CD14-positive monocyte (primary cell): ENCODE measurements around the gene NLRC4. TPM values are rescaled to one million over a fixed set of nuclear protein-coding genes. Genes with fewer than 3 reads are reported as not detected.

Source experiments
- DNase-seq, 3 donors: peaks; one replicate each; pipeline ENCODE4 v3.0.0-alpha.2; 2011 to 2022
- H2AFZ ChIP-seq: 2 replicates; pipeline ENCODE4 v1.6.0; 2012; ENCODE audit warnings: mild to moderate bottlenecking, low read depth, low read length, inconsistent platforms; ENCODE audit not compliant: insufficient read depth, poor library complexity, severe bottlenecking
- H3K27ac ChIP-seq, 2 donors: 1 replicate in 1 of 2; 2 replicates in 1 of 2; pipeline ENCODE4 v1.5.1; 2012 to 2013; ENCODE audit warnings: low read length in 2 of 2, control low read depth in 1 of 2, inconsistent platforms in 1 of 2, low read depth in 1 of 2, mild to moderate bottlenecking in 1 of 2
- H3K27me3 ChIP-seq, 2 donors: one replicate each; pipeline versions ENCODE4 v1.6.0 to v1.6.1; 2011 to 2013; ENCODE audit warnings: low read length in 2 of 2; ENCODE audit not compliant: control insufficient read depth in 2 of 2, insufficient read depth in 2 of 2
- H3K36me3 ChIP-seq, 2 donors: replicated peaks in 1 of 2; 1 replicate in 1 of 2; 2 replicates in 1 of 2; pipeline versions ENCODE4 v1.5.1 to v1.6.1; 2012 to 2013; ENCODE audit warnings: low read length in 2 of 2, control low read depth in 1 of 2, inconsistent platforms in 1 of 2, mild to moderate bottlenecking in 1 of 2; ENCODE audit not compliant: insufficient read depth in 2 of 2, control insufficient read depth in 1 of 2
- H3K4me1 ChIP-seq, 2 donors: 1 replicate in 1 of 2; 2 replicates in 1 of 2; pipeline versions ENCODE4 v1.5.1 to v1.6.1; 2012 to 2013; ENCODE audit warnings: low read length in 2 of 2, control low read depth in 1 of 2, inconsistent platforms in 1 of 2, mild to moderate bottlenecking in 1 of 2, moderate library complexity in 1 of 2; ENCODE audit not compliant: insufficient read depth in 2 of 2, control insufficient read depth in 1 of 2
- H3K4me2 ChIP-seq: replicated peaks from 2 replicates; pipeline ENCODE3; 2012; ENCODE audit warnings: low read length, moderate library complexity, mild to moderate bottlenecking; ENCODE audit not compliant: poor library complexity, severe bottlenecking; ENCODE audit errors: extremely low read depth
- H3K4me3 ChIP-seq, 3 experiments: fragments of 200-600 bp in 1 of 3; sonication (generic) in 1 of 3; replicated peaks in 1 of 3; 1 replicate in 2 of 3; 2 replicates in 1 of 3; pipeline ENCODE4 v1.5.1; 2011 to 2013; ENCODE audit warnings: low read length in 3 of 3, mild to moderate bottlenecking in 3 of 3, control low read depth in 2 of 3, low read depth in 2 of 3, inconsistent platforms in 1 of 3, moderate library complexity in 1 of 3
- H3K79me2 ChIP-seq: 2 replicates; pipeline ENCODE4 v1.6.0; 2012; ENCODE audit warnings: mild to moderate bottlenecking, control low read depth, inconsistent platforms, low read length, moderate library complexity; ENCODE audit not compliant: insufficient read depth
- H3K9ac ChIP-seq: 2 replicates; pipeline ENCODE4 v1.6.0; 2017; ENCODE audit warnings: low read length, mild to moderate bottlenecking; ENCODE audit not compliant: insufficient read depth, poor library complexity, severe bottlenecking
- H3K9me3 ChIP-seq, 2 donors: replicated peaks in 1 of 2; 1 replicate in 1 of 2; 2 replicates in 1 of 2; pipeline versions ENCODE4 v1.5.1 to v1.6.1; 2012 to 2013; ENCODE audit warnings: low read length in 2 of 2, control low read depth in 1 of 2; ENCODE audit not compliant: control insufficient read depth in 1 of 2, insufficient read depth in 1 of 2
- H4K20me1 ChIP-seq: 2 replicates; pipeline ENCODE4 v1.6.0; 2012; ENCODE audit warnings: mild to moderate bottlenecking, low read length, control low read depth, moderate library complexity; ENCODE audit not compliant: insufficient read depth
- H3K27ac Mint-ChIP-seq, 7 donors: one replicate each; pipeline ENCODE4 v1.8.0; 2020; ENCODE audit warnings: mild to moderate bottlenecking in 7 of 7, mixed read lengths in 7 of 7, moderate library complexity in 6 of 7, inconsistent platforms in 2 of 7
- H3K27me3 Mint-ChIP-seq, 3 donors: one replicate each; pipeline ENCODE4 v1.8.0; 2021 to 2022; ENCODE audit warnings: low read depth in 3 of 3, mild to moderate bottlenecking in 3 of 3, mixed read lengths in 3 of 3, moderate library complexity in 3 of 3, inconsistent platforms in 1 of 3
- H3K36me3 Mint-ChIP-seq, 2 donors: one replicate each; pipeline ENCODE4 v1.8.0; 2020; ENCODE audit warnings: mixed read lengths in 2 of 2, inconsistent platforms in 1 of 2, mild to moderate bottlenecking in 1 of 2
- H3K4me1 Mint-ChIP-seq: one replicate; pipeline ENCODE4 v1.8.0; 2020; ENCODE audit warnings: mild to moderate bottlenecking, mixed read lengths
- H3K4me3 Mint-ChIP-seq, 2 donors: one replicate each; pipeline ENCODE4 v1.8.0; 2020; ENCODE audit warnings: mild to moderate bottlenecking in 2 of 2, mixed read lengths in 2 of 2, moderate library complexity in 1 of 2
- H3K9me3 Mint-ChIP-seq, 7 donors: one replicate each; pipeline ENCODE4 v1.8.0; 2020 to 2022; ENCODE audit warnings: mixed read lengths in 7 of 7, mild to moderate bottlenecking in 6 of 7, moderate library complexity in 6 of 7, inconsistent platforms in 2 of 7
- CTCF ChIP-seq: fragments of 200-600 bp; IDR thresholded peaks from one replicate; pipeline ENCODE4 v1.8.0; 2022; ENCODE audit warnings: antibody characterized with exemption, mild to moderate bottlenecking
- WGBS: methylation state at CpG from one replicate; pipeline ENCODE4 v1.1.5; 2013; ENCODE audit warnings: missing lambda C conversion rate; ENCODE audit not compliant: insufficient coverage; 5-methylcytosine and 5-hydroxymethylcytosine counted together
- intact Hi-C, 2 donors: fragments of 100-400 bp; cut with micrococcal nuclease; formaldehyde crosslinking; loops; one replicate each; pipeline versions ENCODE4 v1.15.0 to v1.15.1; 2023
- polyA plus RNA-seq, 3 donors: library from polyadenylated mRNA; depleted of rRNA in 1 of 3; unstranded in 2 of 3; stranded (reverse) in 1 of 3; fragments of 300-500 nt in 2 of 3; fragments of >200 nt in 1 of 3; fragmentation: Illumina TruSeq in 2 of 3; gene quantifications; 1 replicate in 2 of 3; 2 replicates in 1 of 3; pipeline ENCODE4 v1.2.3, GENCODE V29; 2012 to 2021

NLRC4 gene
- polyA plus RNA-seq, 3 donors = 18.8 to 38.3 (median 27.3) TPM

- no peak overlapping the region for H3K4me2 ChIP-seq
- peak overlapping the region in 1 of 2 donors; percentile 29 for H3K27ac ChIP-seq
- DNase-seq = no peak
- H3K36me3 ChIP-seq = peaks cover 21 to 34% of the 10 kb centered on the region in 2 donors
- intact Hi-C loops = no loop called here
- H3K27me3 ChIP-seq = no peaks in the 10 kb centered on the region
- no peak overlapping the region for H2AFZ ChIP-seq
- H3K4me1 Mint-ChIP-seq = peaks cover 22% of the 10 kb centered on the region
- H4K20me1 ChIP-seq = peaks cover 7% of the 10 kb centered on the region
- H3K9me3 ChIP-seq = no peaks in the 10 kb centered on the region
- H3K4me1 ChIP-seq = peaks cover 13 to 27% of the 10 kb centered on the region in 2 donors
- H3K36me3 Mint-ChIP-seq = peaks cover 34 to 53% of the 10 kb centered on the region in 2 donors
- H3K4me3 Mint-ChIP-seq = no peak overlapping the region
- 90% methylated on average over 2 of the region's 2 CpGs for WGBS
- peaks cover 0 to 4% (median 0%) of the 10 kb centered on the region in 7 donors for H3K9me3 Mint-ChIP-seq
- peaks cover 51% of the 10 kb centered on the region for H3K79me2 ChIP-seq
- H3K9ac ChIP-seq = no peak overlapping the region
- no peaks in the 10 kb centered on the region for H3K27me3 Mint-ChIP-seq
- no peak overlapping the region for H3K4me3 ChIP-seq
- H3K27ac Mint-ChIP-seq = peak overlapping the region in 3 of 7 donors; percentile 40 to 46 (median 43)
- no peak for TF ChIP-seq CTCF
These were observed 27.1 kb upstream of the NLRC4 start for GRCh38 chr2:32291746-32292145.

DNA sequence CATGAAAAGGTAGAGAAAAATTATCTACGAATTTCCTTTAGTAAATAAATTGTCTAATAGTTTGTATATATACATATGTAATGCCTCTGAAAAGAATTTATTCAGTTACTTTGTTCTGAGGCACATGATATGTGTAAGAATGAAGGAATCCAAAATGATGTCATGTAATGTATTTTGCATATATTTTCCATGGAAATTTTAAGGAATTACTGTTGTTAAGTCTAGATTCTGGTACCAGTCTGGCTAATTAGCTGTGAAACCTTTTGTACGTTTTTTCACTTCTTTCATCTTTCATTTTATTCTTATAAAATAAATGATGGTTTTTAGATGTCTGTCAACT lies 25.3 kb upstream of the NLRC4 start:
- H4K20me1 ChIP-seq = peaks cover 11% of the 10 kb centered on the region
- H3K36me3 Mint-ChIP-seq = peaks cover 30 to 46% of the 10 kb centered on the region in 2 donors
- no peak overlapping the region for H2AFZ ChIP-seq
- no peaks in the 10 kb centered on the region for H3K9me3 ChIP-seq
- H3K36me3 ChIP-seq = peaks cover 18 to 27% of the 10 kb centered on the region in 2 donors
- peaks cover 0 to 3% (median 0%) of the 10 kb centered on the region in 7 donors for H3K9me3 Mint-ChIP-seq
- no peak for TF ChIP-seq CTCF
- H3K4me3 ChIP-seq = peak overlapping the region in 1 of 3 experiments; percentile 58
- H3K4me3 Mint-ChIP-seq = no peak overlapping the region
- peaks cover 24% of the 10 kb centered on the region for H3K4me1 Mint-ChIP-seq
- no CpG with 5 or more reads among the region's 2 CpGs for WGBS
- intact Hi-C loops = loop anchor here in 1 of 2 donors (5.0 kb wide), 1 partner anchor 67 kb away; the partner anchor contains the start of gene BIRC6
- H3K79me2 ChIP-seq = peaks cover 69% of the 10 kb centered on the region
- H3K27me3 ChIP-seq = no peaks in the 10 kb centered on the region
- peaks cover 14 to 30% of the 10 kb centered on the region in 2 donors for H3K4me1 ChIP-seq
- DNase-seq = no peak
- H3K9ac ChIP-seq = no peak overlapping the region
- peak overlapping the region in 1 of 2 donors; percentile 97 for H3K27ac ChIP-seq
- H3K27me3 Mint-ChIP-seq = no peaks in the 10 kb centered on the region
- peak overlapping the region; percentile 60 for H3K4me2 ChIP-seq
- H3K27ac Mint-ChIP-seq = peak overlapping the region in 3 of 7 donors; percentile 85 to 95 (median 92)
